ENCODE data around the gene CEP112. TPM values are rescaled to one million over a fixed set of nuclear protein-coding genes. Genes with fewer than 3 reads are reported as not detected.

CEP112 gene
- total and polyA plus RNA-seq, 9 of the 15 experiments (the other 6 are each of a cell fraction or from before 2014, with no cell fraction given) = 0.84 TPM; not detected in 8

DNA sequence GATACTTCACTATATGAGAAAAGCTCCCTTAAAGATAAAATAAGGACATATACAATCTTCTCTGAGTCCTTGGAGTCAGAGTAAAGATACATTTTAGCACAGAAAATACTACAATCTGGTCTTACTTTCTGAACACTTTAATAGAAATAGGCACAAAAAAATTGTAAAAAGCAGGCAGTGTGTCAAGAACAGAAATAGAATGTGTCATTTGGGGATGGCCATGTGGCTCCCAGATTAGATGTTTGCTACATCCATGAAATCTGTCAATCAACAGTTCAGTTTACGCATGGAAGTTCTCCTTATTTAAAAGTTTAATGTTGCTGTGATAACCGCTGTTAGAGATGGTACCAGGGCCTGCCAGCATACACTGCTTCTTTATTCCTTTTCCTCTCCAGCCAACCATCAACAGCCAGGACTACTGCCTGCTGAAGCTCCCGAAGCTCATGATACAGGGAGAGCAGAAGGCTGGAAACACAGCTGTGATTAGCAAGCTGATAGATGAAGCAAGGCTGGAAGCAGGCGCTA lies 278.5 kb downstream of the CEP112 start:
- CTCF ChIA-PET (ENCODE audit: low intra/inter-chr PET ratio) = no interaction called here
- Histone ChIP-seq H3K36me3 (ENCODE audit: control insufficient read depth, insufficient read depth, low read length) (no peaks in the 10 kb centered on the region), H3K79me2 (ENCODE audit: control insufficient read depth, insufficient read depth, low read length) (no peaks in the 10 kb centered on the region), H3K9ac (ENCODE audit: insufficient read depth in 1 of 2, low read depth in 2 of 2, low read length in 2 of 2) (no peak overlapping the region), H3K9me1 (ENCODE audit: control insufficient read depth, insufficient read depth, low read length) (no peaks in the 10 kb centered on the region), H3K27ac (ENCODE audit: extremely low read depth, low read depth, low read length) (no peak overlapping the region), H3K4me3 (no peak overlapping the region), H3K4me1 (replicated peaks in 1 of 2; ENCODE audit: control insufficient read depth in 2 of 2, insufficient read depth in 2 of 2, low read length in 2 of 2) (no peaks in the 10 kb centered on the region), H3K27me3 (ENCODE audit: control insufficient read depth in 2 of 2, insufficient read depth in 2 of 2, low read length in 2 of 2) (no peaks in the 10 kb centered on the region), H4K20me1 (replicated peaks; ENCODE audit: control insufficient read depth, insufficient read depth, low read length) (no peaks in the 10 kb centered on the region), H3K4me2 (ENCODE audit: insufficient read depth, low read length) (no peak overlapping the region), H2AFZ (ENCODE audit: low read depth, low read length) (no peak overlapping the region), H3K9me3 (replicated peaks; ENCODE audit: control insufficient read depth, insufficient read depth, low read depth, low read length) (no peaks in the 10 kb centered on the region)
- BruUV-seq (replicated peaks) = no TSS peak
- POLR2A ChIA-PET = interaction anchor here (0.7 kb wide), 1 partner anchor 12 kb away, joined by 3 read pairs; no protein-coding TSS in a partner anchor
- TF ChIP-seq HNRNPH1 (optimal IDR thresholded peaks at IDR 0.05; ENCODE audit: low read depth, low read length) (no peak), RB1 (IDR thresholded peaks at IDR 0.05; ENCODE audit: low read depth) (no peak), ZBTB8A (IDR thresholded peaks at IDR 0.05; ENCODE audit: partially characterized antibody) (no peak)
- TF ChIP-seq, protein P1, sequence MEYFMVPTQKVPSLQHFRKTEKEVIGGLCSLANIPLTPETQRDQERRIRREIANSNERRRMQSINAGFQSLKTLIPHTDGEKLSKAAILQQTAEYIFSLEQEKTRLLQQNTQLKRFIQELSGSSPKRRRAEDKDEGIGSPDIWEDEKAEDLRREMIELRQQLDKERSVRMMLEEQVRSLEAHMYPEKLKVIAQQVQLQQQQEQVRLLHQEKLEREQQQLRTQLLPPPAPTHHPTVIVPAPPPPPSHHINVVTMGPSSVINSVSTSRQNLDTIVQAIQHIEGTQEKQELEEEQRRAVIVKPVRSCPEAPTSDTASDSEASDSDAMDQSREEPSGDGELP (CRISPR knock-in tag; IDR thresholded peaks at IDR 0.05; ENCODE audit: borderline replicate concordance) = no peak
- in situ Hi-C loops (cut with MboI) = no loop called here
- 3% methylated on average over 3 of the region's 4 CpGs for WGBS (ENCODE audit: insufficient coverage, low coverage, missing lambda C conversion rate)
- FAIRE-seq (no peak), ATAC-seq (no peak), DNase-seq (ENCODE audit: extremely low read depth in 1 of 4, low spot score in 3 of 4) (no peak)
- intact Hi-C loops (cut with micrococcal nuclease) = no loop called here

DNA sequence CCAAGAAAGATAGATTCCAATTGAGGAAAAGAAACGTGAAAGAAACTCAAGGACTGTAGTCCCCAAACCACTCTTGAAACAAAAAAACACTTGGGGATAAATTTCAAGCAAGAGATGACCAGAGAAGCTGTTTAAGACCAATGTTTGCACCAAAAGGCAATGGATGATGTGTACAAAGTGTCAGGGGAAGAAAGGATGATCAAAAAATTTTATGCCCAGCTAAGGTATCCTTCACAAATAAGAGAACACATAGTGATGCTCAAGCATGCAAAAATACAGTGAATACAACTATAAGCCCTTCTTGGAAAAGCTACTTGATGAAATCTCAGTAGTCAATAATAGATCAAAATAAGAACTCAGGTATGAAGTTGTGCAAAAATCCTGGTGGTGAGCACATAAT lies 281.1 kb downstream of the CEP112 start:
- no peaks in the 10 kb centered on the region for H3K79me2 ChIP-seq (ENCODE audit: control insufficient read depth, insufficient read depth, low read length)
- no peak for FAIRE-seq
- ChIA-PET CTCF (ENCODE audit: low intra/inter-chr PET ratio) (no interaction called here), POLR2A (no interaction called here)
- H3K9me1 ChIP-seq (ENCODE audit: control insufficient read depth, insufficient read depth, low read length) = no peaks in the 10 kb centered on the region
- no peak overlapping the region for H3K4me2 ChIP-seq (ENCODE audit: insufficient read depth, low read length)
- H3K4me3 ChIP-seq = no peak overlapping the region
- WGBS (ENCODE audit: insufficient coverage, low coverage, missing lambda C conversion rate) = 0% methylated on average over 1 of the region's 1 CpG
- BruUV-seq (replicated peaks) = no TSS peak
- no peaks in the 10 kb centered on the region for H3K4me1 ChIP-seq (replicated peaks in 1 of 2; ENCODE audit: control insufficient read depth in 2 of 2, insufficient read depth in 2 of 2, low read length in 2 of 2)
- in situ Hi-C loops (cut with MboI) = no loop called here
- no peak overlapping the region for H2AFZ ChIP-seq (ENCODE audit: low read depth, low read length)
- no peaks in the 10 kb centered on the region for H4K20me1 ChIP-seq (replicated peaks; ENCODE audit: control insufficient read depth, insufficient read depth, low read length)
- H3K36me3 ChIP-seq (ENCODE audit: control insufficient read depth, insufficient read depth, low read length) = no peaks in the 10 kb centered on the region
- no peak overlapping the region for H3K27ac ChIP-seq (ENCODE audit: extremely low read depth, low read depth, low read length)
- no peak for DNase-seq (ENCODE audit: extremely low read depth in 1 of 4, low spot score in 3 of 4)
- ATAC-seq = no peak
- no peaks in the 10 kb centered on the region for H3K27me3 ChIP-seq (ENCODE audit: control insufficient read depth in 2 of 2, insufficient read depth in 2 of 2, low read length in 2 of 2)
- H3K9me3 ChIP-seq (replicated peaks; ENCODE audit: control insufficient read depth, insufficient read depth, low read depth, low read length) = no peaks in the 10 kb centered on the region
- intact Hi-C loops (cut with micrococcal nuclease) = no loop called here
- TF ChIP-seq, protein P2, sequence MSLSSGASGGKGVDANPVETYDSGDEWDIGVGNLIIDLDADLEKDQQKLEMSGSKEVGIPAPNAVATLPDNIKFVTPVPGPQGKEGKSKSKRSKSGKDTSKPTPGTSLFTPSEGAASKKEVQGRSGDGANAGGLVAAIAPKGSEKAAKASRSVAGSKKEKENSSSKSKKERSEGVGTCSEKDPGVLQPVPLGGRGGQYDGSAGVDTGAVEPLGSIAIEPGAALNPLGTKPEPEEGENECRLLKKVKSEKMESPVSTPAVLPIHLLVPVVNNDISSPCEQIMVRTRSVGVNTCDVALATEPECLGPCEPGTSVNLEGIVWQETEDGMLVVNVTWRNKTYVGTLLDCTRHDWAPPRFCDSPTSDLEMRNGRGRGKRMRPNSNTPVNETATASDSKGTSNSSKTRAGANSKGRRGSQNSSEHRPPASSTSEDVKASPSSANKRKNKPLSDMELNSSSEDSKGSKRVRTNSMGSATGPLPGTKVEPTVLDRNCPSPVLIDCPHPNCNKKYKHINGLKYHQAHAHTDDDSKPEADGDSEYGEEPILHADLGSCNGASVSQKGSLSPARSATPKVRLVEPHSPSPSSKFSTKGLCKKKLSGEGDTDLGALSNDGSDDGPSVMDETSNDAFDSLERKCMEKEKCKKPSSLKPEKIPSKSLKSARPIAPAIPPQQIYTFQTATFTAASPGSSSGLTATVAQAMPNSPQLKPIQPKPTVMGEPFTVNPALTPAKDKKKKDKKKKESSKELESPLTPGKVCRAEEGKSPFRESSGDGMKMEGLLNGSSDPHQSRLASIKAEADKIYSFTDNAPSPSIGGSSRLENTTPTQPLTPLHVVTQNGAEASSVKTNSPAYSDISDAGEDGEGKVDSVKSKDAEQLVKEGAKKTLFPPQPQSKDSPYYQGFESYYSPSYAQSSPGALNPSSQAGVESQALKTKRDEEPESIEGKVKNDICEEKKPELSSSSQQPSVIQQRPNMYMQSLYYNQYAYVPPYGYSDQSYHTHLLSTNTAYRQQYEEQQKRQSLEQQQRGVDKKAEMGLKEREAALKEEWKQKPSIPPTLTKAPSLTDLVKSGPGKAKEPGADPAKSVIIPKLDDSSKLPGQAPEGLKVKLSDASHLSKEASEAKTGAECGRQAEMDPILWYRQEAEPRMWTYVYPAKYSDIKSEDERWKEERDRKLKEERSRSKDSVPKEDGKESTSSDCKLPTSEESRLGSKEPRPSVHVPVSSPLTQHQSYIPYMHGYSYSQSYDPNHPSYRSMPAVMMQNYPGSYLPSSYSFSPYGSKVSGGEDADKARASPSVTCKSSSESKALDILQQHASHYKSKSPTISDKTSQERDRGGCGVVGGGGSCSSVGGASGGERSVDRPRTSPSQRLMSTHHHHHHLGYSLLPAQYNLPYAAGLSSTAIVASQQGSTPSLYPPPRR (CRISPR knock-in tag; IDR thresholded peaks at IDR 0.05; ENCODE audit: borderline replicate concordance) = no peak
- peak; percentile 88 for TF ChIP-seq ZFP1 (CRISPR knock-in tag; IDR thresholded peaks at IDR 0.05)
- TF ChIP-seq, protein P3, sequence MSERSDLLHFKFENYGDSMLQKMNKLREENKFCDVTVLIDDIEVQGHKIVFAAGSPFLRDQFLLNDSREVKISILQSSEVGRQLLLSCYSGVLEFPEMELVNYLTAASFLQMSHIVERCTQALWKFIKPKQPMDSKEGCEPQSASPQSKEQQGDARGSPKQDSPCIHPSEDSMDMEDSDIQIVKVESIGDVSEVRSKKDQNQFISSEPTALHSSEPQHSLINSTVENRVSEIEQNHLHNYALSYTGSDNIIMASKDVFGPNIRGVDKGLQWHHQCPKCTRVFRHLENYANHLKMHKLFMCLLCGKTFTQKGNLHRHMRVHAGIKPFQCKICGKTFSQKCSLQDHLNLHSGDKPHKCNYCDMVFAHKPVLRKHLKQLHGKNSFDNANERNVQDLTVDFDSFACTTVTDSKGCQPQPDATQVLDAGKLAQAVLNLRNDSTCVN (CRISPR knock-in tag; IDR thresholded peaks at IDR 0.05) = no peak
- H3K9ac ChIP-seq (ENCODE audit: insufficient read depth in 1 of 2, low read depth in 2 of 2, low read length in 2 of 2) = no peak overlapping the region
